Fibroblast of mammary gland (primary cell): ENCODE results near the gene MBD3L1.

Source experiments
- DNase-seq: peaks from one replicate; pipeline ENCODE4 v3.0.0-alpha.2; 2010; ENCODE audit warnings: low read depth
- H3K4me3 ChIP-seq: 2 replicates; pipeline ENCODE4 v1.5.1; 2011; ENCODE audit warnings: low read depth, mild to moderate bottlenecking, low read length, moderate library complexity; ENCODE audit not compliant: control insufficient read depth
- TF ChIP-seq, protein P1 (sequence below): conservative IDR thresholded peaks from 2 replicates; pipeline ENCODE4 v1.5.1; 2011; ENCODE audit warnings: low read depth, low read length, inconsistent platforms; ENCODE audit not compliant: control insufficient read depth, insufficient read depth

The MBD3L1 gene

DNA sequence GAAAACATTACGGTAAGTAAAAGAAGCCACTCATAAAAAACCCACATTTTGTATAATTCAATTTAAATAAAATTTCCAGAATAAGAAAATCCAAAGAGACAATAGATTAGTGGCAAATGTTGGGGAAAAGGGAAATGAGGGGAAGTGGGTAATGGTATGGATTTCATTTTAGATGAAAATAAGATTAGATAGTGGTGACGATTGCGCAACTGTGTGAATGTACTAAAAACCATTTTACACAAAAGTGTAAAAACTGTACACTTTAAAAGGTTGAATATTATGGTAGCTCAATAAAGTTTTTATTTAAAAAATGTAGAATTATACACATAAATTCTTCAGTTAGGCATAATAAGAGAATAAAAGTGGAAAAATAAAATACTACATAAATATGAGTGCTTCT lies 3.7 kb downstream of the MBD3L1 start:
- DNase-seq, result no peak
- TF ChIP-seq, protein P1, sequence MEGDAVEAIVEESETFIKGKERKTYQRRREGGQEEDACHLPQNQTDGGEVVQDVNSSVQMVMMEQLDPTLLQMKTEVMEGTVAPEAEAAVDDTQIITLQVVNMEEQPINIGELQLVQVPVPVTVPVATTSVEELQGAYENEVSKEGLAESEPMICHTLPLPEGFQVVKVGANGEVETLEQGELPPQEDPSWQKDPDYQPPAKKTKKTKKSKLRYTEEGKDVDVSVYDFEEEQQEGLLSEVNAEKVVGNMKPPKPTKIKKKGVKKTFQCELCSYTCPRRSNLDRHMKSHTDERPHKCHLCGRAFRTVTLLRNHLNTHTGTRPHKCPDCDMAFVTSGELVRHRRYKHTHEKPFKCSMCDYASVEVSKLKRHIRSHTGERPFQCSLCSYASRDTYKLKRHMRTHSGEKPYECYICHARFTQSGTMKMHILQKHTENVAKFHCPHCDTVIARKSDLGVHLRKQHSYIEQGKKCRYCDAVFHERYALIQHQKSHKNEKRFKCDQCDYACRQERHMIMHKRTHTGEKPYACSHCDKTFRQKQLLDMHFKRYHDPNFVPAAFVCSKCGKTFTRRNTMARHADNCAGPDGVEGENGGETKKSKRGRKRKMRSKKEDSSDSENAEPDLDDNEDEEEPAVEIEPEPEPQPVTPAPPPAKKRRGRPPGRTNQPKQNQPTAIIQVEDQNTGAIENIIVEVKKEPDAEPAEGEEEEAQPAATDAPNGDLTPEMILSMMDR, result no peak
- H3K4me3 ChIP-seq, result no peak overlapping the region

DNA sequence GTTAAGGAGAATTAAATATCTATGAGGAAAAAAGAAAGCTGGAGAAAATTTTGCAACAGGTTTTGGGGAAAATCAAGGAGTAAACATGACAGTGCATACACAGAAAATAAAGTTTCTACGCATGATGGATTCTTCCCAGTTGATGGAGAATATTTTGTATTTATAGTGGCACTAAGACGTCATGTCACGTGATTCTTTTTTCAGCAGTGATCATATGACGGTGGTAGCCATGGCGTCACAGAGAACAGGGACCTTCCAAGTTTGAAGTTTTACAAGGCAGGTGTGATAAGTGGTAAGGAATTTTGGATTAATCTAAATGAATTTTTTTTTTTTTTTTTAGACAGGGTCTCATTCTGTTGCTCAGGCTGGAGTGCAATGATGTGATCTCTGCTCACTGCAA lies 8.5 kb downstream of the MBD3L1 start:
- DNase-seq, result no peak
- H3K4me3 ChIP-seq, result no peak overlapping the region

DNA sequence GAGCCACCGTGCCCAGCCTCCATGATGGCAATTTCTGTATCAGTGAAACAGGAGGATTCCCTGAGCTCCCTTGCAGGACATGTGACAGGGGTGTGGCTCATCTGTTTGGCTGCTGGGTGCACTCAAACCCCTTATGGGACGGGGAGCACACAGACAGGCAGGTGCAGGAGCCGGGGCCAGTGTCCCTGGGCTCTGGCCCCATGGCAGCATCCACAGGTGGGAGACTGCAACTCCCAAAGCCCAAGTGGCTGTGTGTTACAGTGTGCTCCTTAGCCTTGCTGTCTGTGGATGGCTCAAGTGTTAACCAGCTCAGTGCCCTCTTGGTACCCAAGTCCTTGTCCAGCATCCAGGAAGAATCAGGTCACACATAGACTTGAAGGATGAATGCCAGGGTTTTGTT lies 14.6 kb downstream of the MBD3L1 start:
- TF ChIP-seq, protein P1, result no peak
- no peak for DNase-seq
- no peak overlapping the region for H3K4me3 ChIP-seq

More for the DNA sequence above, 8.5 kb downstream of the MBD3L1 start:
- TF ChIP-seq, protein P1, result no peak

DNA sequence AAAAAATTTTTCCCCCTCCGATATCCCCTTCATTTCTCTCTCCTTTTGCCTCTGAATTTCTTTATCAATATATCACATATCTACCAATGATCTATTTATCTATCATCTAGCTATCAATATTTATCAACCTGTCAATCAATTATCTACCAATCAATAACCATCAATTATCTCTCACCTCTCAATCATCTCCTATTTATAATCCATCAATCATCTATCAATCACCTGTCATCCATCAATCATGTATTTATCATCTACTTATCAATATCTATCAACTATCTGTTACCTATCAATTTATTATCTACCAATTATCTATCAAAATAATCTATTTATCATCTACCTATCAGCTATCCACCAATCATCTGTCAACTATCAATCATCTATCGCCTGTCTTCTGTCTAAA lies 17.1 kb downstream of the MBD3L1 start:
- TF ChIP-seq, protein P1, result no peak
- no peak for DNase-seq
- H3K4me3 ChIP-seq, result no peak overlapping the region

DNA sequence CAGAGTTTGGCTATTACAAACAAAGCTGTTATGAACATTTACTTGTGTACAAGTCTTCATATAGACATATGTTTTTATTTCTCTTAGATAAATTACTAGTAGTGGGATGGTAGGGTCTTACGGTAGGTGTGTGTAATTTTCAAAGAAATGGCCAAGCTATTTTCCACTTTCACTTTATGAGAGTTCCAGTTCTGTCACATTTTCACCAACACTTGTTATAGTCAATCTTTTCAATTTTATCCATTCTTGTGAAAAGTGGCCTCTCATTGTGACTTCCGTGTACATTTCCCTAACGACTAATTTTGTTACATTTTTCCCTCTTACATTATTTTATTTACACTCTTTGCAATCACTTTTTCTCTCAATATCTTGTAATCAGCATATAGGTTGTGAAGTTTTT lies 18.3 kb downstream of the MBD3L1 start:
- no peak for DNase-seq
- H3K4me3 ChIP-seq, result no peak overlapping the region
- TF ChIP-seq, protein P1, result no peak

DNA sequence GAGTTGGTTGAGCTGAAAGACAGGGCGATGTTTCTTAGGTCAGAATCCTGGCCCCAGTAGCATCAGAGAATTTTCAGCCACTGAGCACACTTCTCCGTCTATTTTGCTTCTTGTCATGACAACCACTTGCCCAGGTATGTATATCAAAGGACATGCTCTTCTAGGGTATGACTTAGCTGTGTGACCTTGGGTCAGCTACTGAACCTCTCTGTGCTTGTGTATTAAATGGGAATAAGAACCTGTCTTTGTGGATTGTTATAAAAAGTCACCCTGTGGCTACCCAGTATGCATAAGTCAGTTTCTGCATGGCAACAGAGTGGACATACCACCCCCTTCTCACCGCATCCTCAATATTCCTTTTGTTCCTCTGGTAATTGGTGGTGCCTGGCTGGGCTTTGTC lies 26.1 kb downstream of the MBD3L1 start:
- TF ChIP-seq, protein P1, result no peak
- no peak overlapping the region for H3K4me3 ChIP-seq
- no peak for DNase-seq

DNA sequence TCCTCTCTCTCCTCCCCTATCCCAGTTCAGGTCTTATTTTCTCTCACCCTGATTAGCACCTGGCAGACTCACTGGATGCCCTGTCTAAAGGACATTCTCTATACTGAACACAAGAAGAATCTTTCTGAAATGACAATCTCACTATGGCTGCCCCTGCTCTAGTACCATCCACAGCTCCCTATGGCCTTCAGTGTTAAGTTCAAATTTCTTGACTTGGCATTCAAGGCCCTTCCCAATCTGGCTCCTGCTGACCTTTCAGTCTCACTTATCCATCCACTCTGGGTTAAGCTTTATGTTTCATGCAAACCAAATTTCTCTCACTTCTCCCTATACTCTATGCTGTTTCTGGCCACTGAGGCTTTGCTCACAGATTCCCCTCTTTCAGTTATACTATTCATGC lies 34.2 kb downstream of the MBD3L1 start:
- no peak for DNase-seq
- TF ChIP-seq, protein P1, result no peak
- no peak overlapping the region for H3K4me3 ChIP-seq
